SW480 (cell line): ENCODE measurements around the gene LMOD2.

Experiments
- DNase-seq: peaks from one replicate; pipeline ENCODE4 v3.0.0-alpha.2; 2016; ENCODE audit warnings: low spot score

The LMOD2 gene

GRCh38 chr7:123640583-123640982 lies 15.1 kb upstream of the LMOD2 start:
- no peak for DNase-seq

- no peak for DNase-seq
Measured at GRCh38 chr7:123641901-123642300, 13.8 kb upstream of the LMOD2 start.

DNA sequence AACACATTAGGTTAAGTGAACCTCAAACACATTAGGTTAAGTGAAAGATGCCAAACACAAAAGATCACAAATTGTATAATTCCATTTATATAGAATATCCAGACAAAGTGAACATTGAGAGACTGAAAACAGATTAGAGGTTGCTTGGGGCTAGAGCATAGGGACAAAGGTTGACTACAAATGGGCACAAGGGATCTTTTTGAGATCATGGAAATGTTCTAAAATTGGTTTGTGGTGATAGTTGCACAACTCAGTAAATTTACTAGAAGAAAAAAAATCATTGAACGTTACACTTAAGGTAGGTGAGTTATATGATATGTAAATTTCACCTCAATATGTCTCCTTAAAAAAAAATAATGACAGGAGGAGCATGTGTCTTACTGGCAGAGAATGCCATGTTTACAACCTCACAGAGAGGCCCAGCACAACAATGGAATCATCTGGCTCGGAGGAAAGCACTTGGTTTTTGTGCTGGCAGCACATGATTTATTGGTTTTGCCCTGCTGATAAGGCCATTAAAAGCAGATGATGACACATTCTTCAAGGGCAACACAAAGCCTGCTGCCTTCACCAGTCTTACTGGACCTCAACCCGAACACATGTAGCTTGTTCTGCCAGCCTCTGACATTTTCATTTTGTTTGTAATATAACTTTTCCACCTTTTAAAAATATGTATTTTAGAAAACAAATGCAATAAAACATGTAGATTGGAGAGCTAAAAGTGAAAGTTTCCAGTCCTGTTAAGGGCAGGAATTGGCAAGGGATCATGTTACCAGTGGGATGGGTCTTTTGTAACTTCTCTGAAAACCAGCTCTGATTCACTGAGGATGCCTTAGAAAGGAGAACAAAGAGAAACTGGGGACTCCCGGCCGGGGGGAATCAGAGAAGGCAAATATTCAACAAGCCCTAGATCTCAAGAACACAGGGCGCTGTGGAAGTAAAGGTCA lies 11.9 kb upstream of the LMOD2 start:
- DNase-seq: peak; percentile 86

- DNase-seq: no peak
Measured at GRCh38 chr7:123645516-123645915, 10.2 kb upstream of the LMOD2 start.

DNA sequence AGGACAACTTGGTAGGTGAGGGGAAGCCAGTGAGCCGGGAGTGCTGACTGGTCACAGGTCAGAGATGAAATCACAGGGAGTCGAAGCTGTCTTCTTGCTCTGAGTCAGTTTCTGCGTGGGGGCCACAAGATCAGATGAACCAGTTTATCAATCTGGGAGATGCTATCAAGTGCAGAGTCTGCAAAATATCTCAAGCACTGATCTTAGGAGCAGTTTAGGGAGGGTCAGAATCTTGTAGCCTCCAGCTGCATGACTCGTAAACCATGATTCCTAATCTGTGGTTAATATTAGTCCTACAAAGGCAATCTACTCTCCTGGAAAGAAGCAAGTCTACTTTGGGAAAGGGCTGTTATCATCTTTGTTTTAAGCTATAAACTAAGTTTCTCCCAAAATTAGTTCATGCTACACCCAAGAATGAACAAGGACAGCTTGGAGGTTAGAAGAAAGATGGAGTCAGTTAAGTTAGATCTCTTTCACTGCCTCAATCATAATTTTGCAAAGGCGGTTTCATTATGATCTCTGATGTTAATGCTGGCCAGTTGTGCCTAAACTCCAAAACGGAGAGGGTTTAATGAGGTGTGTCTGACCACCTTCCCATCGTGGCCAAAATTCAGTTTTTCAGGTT lies 8.4 kb upstream of the LMOD2 start:
- DNase-seq: no peak

DNA sequence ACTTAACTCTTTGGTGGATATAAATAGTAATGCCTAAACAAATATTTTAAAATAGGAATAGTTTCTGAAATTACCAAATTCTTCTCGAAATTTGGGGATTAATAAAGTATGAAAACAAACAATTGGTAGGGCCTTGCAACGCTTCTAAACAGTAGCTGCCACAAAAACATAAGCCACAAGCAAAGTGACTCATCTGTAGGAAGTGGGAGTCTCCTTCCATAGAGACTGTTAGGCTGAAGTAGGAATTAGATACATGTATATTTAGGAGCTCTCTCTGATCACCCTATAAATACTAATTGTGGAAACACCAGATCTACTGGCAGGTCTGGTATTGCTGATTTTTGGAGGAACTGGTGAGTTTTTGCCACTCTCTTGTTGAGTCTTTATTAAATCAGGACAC lies 5.7 kb upstream of the LMOD2 start:
- DNase-seq: peak; percentile 23

DNA sequence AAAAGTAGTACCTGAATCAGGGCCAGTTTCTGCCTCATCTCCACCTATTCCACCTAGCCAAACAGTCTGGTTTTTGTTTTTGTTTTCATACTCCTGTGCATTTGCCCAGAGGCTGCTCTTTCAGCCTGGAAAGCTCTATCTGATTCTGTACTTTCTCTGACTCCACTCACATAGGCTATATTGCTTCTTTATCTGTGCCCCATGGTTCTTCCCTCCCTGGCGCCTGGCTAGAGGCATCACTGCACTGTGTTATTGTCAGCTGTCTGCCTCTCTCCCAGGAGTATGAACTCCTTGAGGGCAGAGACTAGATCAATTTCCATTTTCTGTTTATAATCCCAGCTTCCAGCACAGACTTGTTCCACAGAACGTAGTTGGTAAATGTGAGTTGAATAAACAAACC lies 5.1 kb upstream of the LMOD2 start:
- no peak for DNase-seq

DNA sequence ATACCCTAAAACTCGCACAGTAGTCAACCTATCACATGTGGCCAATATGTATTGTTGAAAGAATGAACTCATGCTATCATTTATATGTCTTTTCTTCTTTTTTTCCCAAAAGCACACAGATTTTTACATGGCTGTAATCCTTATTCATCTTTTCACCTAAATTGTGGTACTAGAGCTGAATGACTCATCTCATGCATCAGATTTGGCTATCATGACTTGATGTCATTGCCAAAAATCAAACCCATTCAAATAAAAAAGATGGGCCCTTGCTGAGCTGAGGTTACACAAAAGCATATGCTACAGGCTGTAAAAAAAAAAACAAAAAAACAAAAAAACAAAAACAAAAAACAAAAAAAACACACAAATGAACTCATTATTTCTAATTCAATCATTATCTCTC lies 3.3 kb upstream of the LMOD2 start:
- DNase-seq: no peak

- DNase-seq: no peak
Measured at GRCh38 chr7:123653162-123653561, 2.5 kb upstream of the LMOD2 start.

- DNase-seq: no peak
Measured at GRCh38 chr7:123656544-123657303, 1.1 kb downstream of the LMOD2 start.

DNA sequence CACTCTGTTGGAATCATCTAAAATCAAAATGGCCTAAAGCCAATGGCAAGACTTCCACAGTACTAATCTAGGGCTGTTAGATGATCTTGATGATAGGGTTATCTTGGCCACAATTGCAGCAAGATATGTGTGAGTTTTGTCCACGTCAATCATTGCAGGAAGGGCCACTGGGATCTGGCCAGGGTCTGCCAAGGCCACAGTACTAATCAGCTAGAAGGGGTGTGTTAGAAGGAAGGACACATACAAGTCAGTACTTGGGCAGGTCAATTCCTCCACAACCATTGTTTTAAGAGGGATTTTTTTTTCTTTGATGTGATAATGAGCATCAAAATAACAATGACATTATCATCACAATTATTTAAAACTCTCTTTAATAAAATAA lies 1.6 kb downstream of the LMOD2 start:
- DNase-seq: no peak

DNA sequence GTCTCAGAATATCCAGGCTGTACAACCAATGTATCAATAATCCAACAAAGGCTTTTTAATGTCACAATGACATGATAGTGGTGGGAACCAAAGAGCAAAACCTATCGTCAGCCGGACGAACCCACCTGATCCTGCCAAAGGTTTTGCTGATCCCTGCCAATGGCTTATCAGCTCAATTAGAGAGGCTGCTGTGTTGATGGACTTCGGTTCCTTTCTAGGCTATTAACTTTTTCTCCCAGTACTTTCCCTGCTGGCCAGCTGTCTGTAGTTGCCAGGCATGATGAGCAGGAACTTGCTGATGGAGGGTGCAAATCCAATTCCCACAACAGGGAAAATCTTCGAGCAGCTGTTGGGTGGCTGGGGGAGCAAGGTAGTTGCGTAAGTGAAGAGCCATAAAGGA lies 2.4 kb downstream of the LMOD2 start:
- no peak for DNase-seq

DNA sequence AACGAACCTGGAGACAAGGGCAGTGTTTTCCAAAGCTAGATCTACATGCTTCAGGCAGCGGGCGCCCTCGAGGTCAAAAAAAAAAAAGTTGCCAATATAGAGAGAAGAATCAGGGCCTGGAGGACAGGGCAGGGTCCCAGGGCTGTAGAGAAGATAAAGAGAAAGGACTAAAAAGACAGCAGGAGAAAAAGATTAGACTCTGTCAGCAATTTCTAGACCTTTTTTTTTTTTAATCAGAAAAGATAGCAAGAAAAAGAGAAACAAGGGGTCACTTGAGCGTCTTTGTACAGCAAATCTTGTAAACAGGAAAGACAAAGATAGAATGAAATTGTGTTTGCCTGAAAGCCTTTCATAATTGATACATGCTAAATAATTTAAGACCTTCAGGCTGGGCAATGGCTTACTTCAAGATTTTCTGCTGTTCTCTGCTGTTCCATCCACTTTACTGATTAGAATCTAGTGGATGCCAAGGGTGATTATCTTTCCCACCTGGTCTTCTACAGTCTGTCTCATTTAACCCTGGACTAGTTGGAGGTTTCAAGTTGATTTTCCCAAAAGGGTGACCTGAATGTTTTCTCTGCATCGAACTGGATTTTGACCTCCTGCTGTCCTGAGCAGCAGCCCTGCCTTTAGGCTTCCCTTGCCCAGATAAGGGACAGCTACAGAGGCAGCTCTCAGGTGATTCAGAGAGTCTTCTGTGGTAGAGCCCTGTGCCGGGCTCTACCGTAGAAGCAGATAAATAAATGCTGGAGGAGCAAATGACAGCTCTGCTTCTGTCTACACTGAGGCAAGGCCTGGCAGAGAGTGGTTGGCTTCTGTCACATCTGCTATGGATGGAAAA lies 5.1 kb downstream of the LMOD2 start:
- no peak for DNase-seq

GRCh38 chr7:123661765-123662164 lies 6.1 kb downstream of the LMOD2 start:
- DNase-seq: no peak

- no peak for DNase-seq
Measured at GRCh38 chr7:123662293-123662692, 6.6 kb downstream of the LMOD2 start.

DNA sequence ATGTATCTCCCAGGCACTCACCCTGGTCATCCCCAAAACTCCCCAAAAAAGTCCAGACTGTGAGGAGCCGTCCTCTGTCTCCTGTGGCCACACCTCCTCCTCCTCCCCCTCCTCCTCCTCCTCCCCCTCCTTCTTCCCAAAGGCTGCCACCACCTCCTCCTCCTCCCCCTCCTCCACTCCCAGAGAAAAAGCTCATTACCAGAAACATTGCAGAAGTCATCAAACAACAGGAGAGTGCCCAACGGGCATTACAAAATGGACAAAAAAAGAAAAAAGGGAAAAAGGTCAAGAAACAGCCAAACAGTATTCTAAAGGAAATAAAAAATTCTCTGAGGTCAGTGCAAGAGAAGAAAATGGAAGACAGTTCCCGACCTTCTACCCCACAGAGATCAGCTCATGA lies 7.1 kb downstream of the LMOD2 start:
- no peak for DNase-seq

- DNase-seq: no peak
Measured at GRCh38 chr7:123663200-123663599, 7.5 kb downstream of the LMOD2 start.

DNA sequence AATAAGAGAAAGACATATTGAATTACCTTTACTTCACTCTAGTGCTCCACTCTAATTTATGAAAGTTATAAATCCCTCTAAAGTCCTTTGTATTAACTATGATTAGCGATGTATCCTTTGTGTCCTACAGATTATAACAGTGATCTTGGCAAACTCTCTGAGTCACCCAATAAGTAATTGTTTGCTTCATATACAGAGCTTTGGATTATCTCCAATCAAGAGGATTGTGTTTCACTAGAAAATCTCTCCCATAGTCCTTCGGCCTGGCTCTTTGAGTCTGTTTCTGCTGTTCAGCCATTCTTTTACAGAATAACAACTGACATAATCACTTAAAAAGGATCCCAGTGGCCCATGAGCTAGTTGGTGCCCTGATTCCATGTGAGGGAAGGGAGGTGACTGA lies 9.5 kb downstream of the LMOD2 start:
- DNase-seq: no peak

- DNase-seq: no peak
Measured at GRCh38 chr7:123665896-123666295, 10.2 kb downstream of the LMOD2 start.

GRCh38 chr7:123666492-123666891 lies 10.8 kb downstream of the LMOD2 start:
- no peak for DNase-seq

DNA sequence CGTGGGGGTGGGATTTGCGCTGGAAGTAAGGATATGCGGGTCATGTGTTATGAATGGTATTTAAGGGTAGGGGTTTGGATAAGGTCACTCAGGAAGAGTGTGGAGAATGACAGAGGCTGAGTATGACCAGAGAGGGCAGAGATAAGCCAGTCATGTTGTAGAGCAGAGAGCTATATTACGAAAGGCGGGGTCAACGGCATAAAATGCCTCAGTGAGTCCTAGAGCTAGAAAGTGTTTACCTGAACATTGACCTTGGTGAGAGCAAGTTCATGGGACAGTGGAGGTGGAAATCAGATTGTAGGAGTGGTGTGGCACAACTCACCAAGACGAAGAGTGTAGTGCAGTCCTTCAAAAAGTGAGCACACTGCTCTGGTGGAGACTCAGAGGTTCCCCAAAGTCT lies 13.8 kb downstream of the LMOD2 start:
- no peak for DNase-seq

- DNase-seq: no peak
Measured at GRCh38 chr7:123673137-123673732, 17.6 kb downstream of the LMOD2 start.
